Measurements from ENCODE around the gene IL1RAPL1.

Gene IL1RAPL1

GRCh38 chrX:29604381-29604780 is 1017.1 kb downstream of the IL1RAPL1 start:
- Histone ChIP-seq H3K9me3 (ENCODE audit: control insufficient read depth in 2 of 2, low read length in 2 of 2) (no peaks in the 10 kb centered on the region), H3K4me3 (ENCODE audit: low read length in 2 of 2) (no peak overlapping the region), H3K27ac (ENCODE audit: low read length) (no peak overlapping the region), H3K36me3 (ENCODE audit: control insufficient read depth in 2 of 2, insufficient read depth in 2 of 2, low read length in 2 of 2) (no peaks in the 10 kb centered on the region), H3K9ac (ENCODE audit: low read length in 2 of 2) (no peak overlapping the region), H3K27me3 (ENCODE audit: control insufficient read depth in 1 of 2, insufficient read depth in 2 of 2, low read length in 2 of 2) (no peaks in the 10 kb centered on the region), H3K4me1 (ENCODE audit: control insufficient read depth, insufficient read depth, low read length) (no peaks in the 10 kb centered on the region)

GRCh38 chrX:29617276-29617675 is 1030.0 kb downstream of the IL1RAPL1 start:
- Histone ChIP-seq H3K9me3 (ENCODE audit: control insufficient read depth in 2 of 2, low read length in 2 of 2) (no peaks in the 10 kb centered on the region), H3K36me3 (ENCODE audit: control insufficient read depth in 2 of 2, insufficient read depth in 2 of 2, low read length in 2 of 2) (no peaks in the 10 kb centered on the region), H3K27ac (ENCODE audit: low read length) (no peak overlapping the region), H3K4me3 (ENCODE audit: low read length in 2 of 2) (no peak overlapping the region), H3K27me3 (ENCODE audit: control insufficient read depth in 1 of 2, insufficient read depth in 2 of 2, low read length in 2 of 2) (no peaks in the 10 kb centered on the region), H3K4me1 (ENCODE audit: control insufficient read depth, insufficient read depth, low read length) (no peaks in the 10 kb centered on the region), H3K9ac (ENCODE audit: low read length in 2 of 2) (no peak overlapping the region)

GRCh38 chrX:29617725-29618124 is 1030.5 kb downstream of the IL1RAPL1 start:
- Histone ChIP-seq H3K27ac (ENCODE audit: low read length) (no peak overlapping the region), H3K36me3 (ENCODE audit: control insufficient read depth in 2 of 2, insufficient read depth in 2 of 2, low read length in 2 of 2) (no peaks in the 10 kb centered on the region), H3K9me3 (ENCODE audit: control insufficient read depth in 2 of 2, low read length in 2 of 2) (no peaks in the 10 kb centered on the region), H3K27me3 (ENCODE audit: control insufficient read depth in 1 of 2, insufficient read depth in 2 of 2, low read length in 2 of 2) (no peaks in the 10 kb centered on the region), H3K4me3 (ENCODE audit: low read length in 2 of 2) (no peak overlapping the region), H3K4me1 (ENCODE audit: control insufficient read depth, insufficient read depth, low read length) (no peaks in the 10 kb centered on the region), H3K9ac (ENCODE audit: low read length in 2 of 2) (no peak overlapping the region)

GRCh38 chrX:29627833-29628232 is 1040.6 kb downstream of the IL1RAPL1 start:
- Histone ChIP-seq H3K36me3 (ENCODE audit: control insufficient read depth in 2 of 2, insufficient read depth in 2 of 2, low read length in 2 of 2) (no peaks in the 10 kb centered on the region), H3K9ac (ENCODE audit: low read length in 2 of 2) (no peak overlapping the region), H3K27ac (ENCODE audit: low read length) (no peak overlapping the region), H3K9me3 (ENCODE audit: control insufficient read depth in 2 of 2, low read length in 2 of 2) (no peaks in the 10 kb centered on the region), H3K4me3 (ENCODE audit: low read length in 2 of 2) (no peak overlapping the region), H3K27me3 (ENCODE audit: control insufficient read depth in 1 of 2, insufficient read depth in 2 of 2, low read length in 2 of 2) (no peaks in the 10 kb centered on the region), H3K4me1 (ENCODE audit: control insufficient read depth, insufficient read depth, low read length) (no peaks in the 10 kb centered on the region)

- no peak overlapping the region for H3K27ac ChIP-seq (ENCODE audit: low read length)
- H3K4me3 ChIP-seq (ENCODE audit: low read length in 2 of 2) = no peak overlapping the region
- no peaks in the 10 kb centered on the region for H3K36me3 ChIP-seq (ENCODE audit: control insufficient read depth in 2 of 2, insufficient read depth in 2 of 2, low read length in 2 of 2)
- no peaks in the 10 kb centered on the region for H3K27me3 ChIP-seq (ENCODE audit: control insufficient read depth in 1 of 2, insufficient read depth in 2 of 2, low read length in 2 of 2)
- H3K9ac ChIP-seq (ENCODE audit: low read length in 2 of 2) = no peak overlapping the region
- H3K4me1 ChIP-seq (ENCODE audit: control insufficient read depth, insufficient read depth, low read length) = no peaks in the 10 kb centered on the region
- H3K9me3 ChIP-seq (ENCODE audit: control insufficient read depth in 2 of 2, low read length in 2 of 2) = no peaks in the 10 kb centered on the region
Measured at GRCh38 chrX:29634516-29634915, 1047.3 kb downstream of the IL1RAPL1 start.

GRCh38 chrX:29636331-29636730 is 1049.1 kb downstream of the IL1RAPL1 start:
- Histone ChIP-seq H3K9ac (ENCODE audit: low read length in 2 of 2) (no peak overlapping the region), H3K4me1 (ENCODE audit: control insufficient read depth, insufficient read depth, low read length) (no peaks in the 10 kb centered on the region), H3K4me3 (ENCODE audit: low read length in 2 of 2) (no peak overlapping the region), H3K27me3 (ENCODE audit: control insufficient read depth in 1 of 2, insufficient read depth in 2 of 2, low read length in 2 of 2) (no peaks in the 10 kb centered on the region), H3K9me3 (ENCODE audit: control insufficient read depth in 2 of 2, low read length in 2 of 2) (no peaks in the 10 kb centered on the region), H3K36me3 (ENCODE audit: control insufficient read depth in 2 of 2, insufficient read depth in 2 of 2, low read length in 2 of 2) (no peaks in the 10 kb centered on the region), H3K27ac (ENCODE audit: low read length) (no peak overlapping the region)

GRCh38 chrX:29640106-29640505 is 1052.9 kb downstream of the IL1RAPL1 start:
- Histone ChIP-seq H3K9me3 (ENCODE audit: control insufficient read depth in 2 of 2, low read length in 2 of 2) (no peaks in the 10 kb centered on the region), H3K4me3 (ENCODE audit: low read length in 2 of 2) (no peak overlapping the region), H3K36me3 (ENCODE audit: control insufficient read depth in 2 of 2, insufficient read depth in 2 of 2, low read length in 2 of 2) (no peaks in the 10 kb centered on the region), H3K27ac (ENCODE audit: low read length) (no peak overlapping the region), H3K27me3 (ENCODE audit: control insufficient read depth in 1 of 2, insufficient read depth in 2 of 2, low read length in 2 of 2) (no peaks in the 10 kb centered on the region), H3K9ac (ENCODE audit: low read length in 2 of 2) (no peak overlapping the region), H3K4me1 (ENCODE audit: control insufficient read depth, insufficient read depth, low read length) (no peaks in the 10 kb centered on the region)

GRCh38 chrX:29641461-29641860 is 1054.2 kb downstream of the IL1RAPL1 start:
- H3K9ac ChIP-seq (ENCODE audit: low read length in 2 of 2) = no peak overlapping the region
- H3K36me3 ChIP-seq (ENCODE audit: control insufficient read depth in 2 of 2, insufficient read depth in 2 of 2, low read length in 2 of 2) = no peaks in the 10 kb centered on the region
- no peaks in the 10 kb centered on the region for H3K4me1 ChIP-seq (ENCODE audit: control insufficient read depth, insufficient read depth, low read length)
- no peaks in the 10 kb centered on the region for H3K27me3 ChIP-seq (ENCODE audit: control insufficient read depth in 1 of 2, insufficient read depth in 2 of 2, low read length in 2 of 2)
- H3K9me3 ChIP-seq (ENCODE audit: control insufficient read depth in 2 of 2, low read length in 2 of 2) = no peaks in the 10 kb centered on the region
- H3K27ac ChIP-seq (ENCODE audit: low read length) = no peak overlapping the region
- no peak overlapping the region for H3K4me3 ChIP-seq (ENCODE audit: low read length in 2 of 2)

GRCh38 chrX:29643181-29643580 is 1055.9 kb downstream of the IL1RAPL1 start:
- no peaks in the 10 kb centered on the region for H3K27me3 ChIP-seq (ENCODE audit: control insufficient read depth in 1 of 2, insufficient read depth in 2 of 2, low read length in 2 of 2)
- no peaks in the 10 kb centered on the region for H3K4me1 ChIP-seq (ENCODE audit: control insufficient read depth, insufficient read depth, low read length)
- H3K27ac ChIP-seq (ENCODE audit: low read length) = no peak overlapping the region
- H3K36me3 ChIP-seq (ENCODE audit: control insufficient read depth in 2 of 2, insufficient read depth in 2 of 2, low read length in 2 of 2) = no peaks in the 10 kb centered on the region
- no peak overlapping the region for H3K9ac ChIP-seq (ENCODE audit: low read length in 2 of 2)
- H3K9me3 ChIP-seq (ENCODE audit: control insufficient read depth in 2 of 2, low read length in 2 of 2) = no peaks in the 10 kb centered on the region
- H3K4me3 ChIP-seq (ENCODE audit: low read length in 2 of 2) = no peak overlapping the region

- no peaks in the 10 kb centered on the region for H3K36me3 ChIP-seq (ENCODE audit: control insufficient read depth in 2 of 2, insufficient read depth in 2 of 2, low read length in 2 of 2)
- no peak overlapping the region for H3K27ac ChIP-seq (ENCODE audit: low read length)
- H3K4me1 ChIP-seq (ENCODE audit: control insufficient read depth, insufficient read depth, low read length) = no peaks in the 10 kb centered on the region
- H3K4me3 ChIP-seq (ENCODE audit: low read length in 2 of 2) = no peak overlapping the region
- no peak overlapping the region for H3K9ac ChIP-seq (ENCODE audit: low read length in 2 of 2)
- H3K9me3 ChIP-seq (ENCODE audit: control insufficient read depth in 2 of 2, low read length in 2 of 2) = no peaks in the 10 kb centered on the region
- no peaks in the 10 kb centered on the region for H3K27me3 ChIP-seq (ENCODE audit: control insufficient read depth in 1 of 2, insufficient read depth in 2 of 2, low read length in 2 of 2)
Measured at GRCh38 chrX:29648161-29648560, 1060.9 kb downstream of the IL1RAPL1 start.

GRCh38 chrX:29652484-29652883 is 1065.2 kb downstream of the IL1RAPL1 start:
- Histone ChIP-seq H3K9ac (ENCODE audit: low read length in 2 of 2) (no peak overlapping the region), H3K27me3 (ENCODE audit: control insufficient read depth in 1 of 2, insufficient read depth in 2 of 2, low read length in 2 of 2) (no peaks in the 10 kb centered on the region), H3K4me1 (ENCODE audit: control insufficient read depth, insufficient read depth, low read length) (no peaks in the 10 kb centered on the region), H3K36me3 (ENCODE audit: control insufficient read depth in 2 of 2, insufficient read depth in 2 of 2, low read length in 2 of 2) (no peaks in the 10 kb centered on the region), H3K9me3 (ENCODE audit: control insufficient read depth in 2 of 2, low read length in 2 of 2) (no peaks in the 10 kb centered on the region), H3K27ac (ENCODE audit: low read length) (no peak overlapping the region), H3K4me3 (ENCODE audit: low read length in 2 of 2) (no peak overlapping the region)

Measured in stomach smooth muscle (tissue), 2 donors.